Neural progenitor cell (in vitro differentiated cells): Measurements from ENCODE around the gene GGA3. TPM values are rescaled to one million over a fixed set of nuclear protein-coding genes. Genes with fewer than 3 reads are reported as not detected.

Experiments used
- DNase-seq: peaks from one replicate; pipeline ENCODE4 v3.0.0-alpha.2; 2016; ENCODE audit warnings: low spot score
- H2AFZ ChIP-seq: fragments of 200-600 bp; sonication (generic); replicated peaks from 2 replicates; pipeline ENCODE4 v1.6.1; 2016; ENCODE audit warnings: antibody characterized with exemption
- H3F3A ChIP-seq: fragments of 200-600 bp; sonication (generic); 2 replicates; pipeline ENCODE4 v1.6.1; 2016; ENCODE audit warnings: antibody characterized with exemption, low read depth
- H3K27ac ChIP-seq: fragments of 200-600 bp; sonication (generic); 2 replicates; pipeline ENCODE4 v1.5.1; 2016; ENCODE audit warnings: mild to moderate bottlenecking
- H3K27me3 ChIP-seq: fragments of 200-600 bp; sonication (generic); 2 replicates; pipeline ENCODE4 v1.6.1; 2016; ENCODE audit warnings: mild to moderate bottlenecking, moderate library complexity
- H3K36me3 ChIP-seq: fragments of 200-600 bp; sonication (generic); 2 replicates; pipeline ENCODE4 v1.5.1; 2016
- H3K4me1 ChIP-seq: fragments of 200-600 bp; sonication (generic); 2 replicates; pipeline ENCODE4 v1.6.1; 2016; ENCODE audit warnings: mixed run types
- H3K4me2 ChIP-seq: fragments of 200-600 bp; sonication (generic); 2 replicates; pipeline ENCODE4 v1.6.1; 2016
- H3K4me3 ChIP-seq: fragments of 200-600 bp; sonication (generic); 2 replicates; pipeline ENCODE4 v1.5.1; 2016
- H3K79me2 ChIP-seq: fragments of 200-600 bp; sonication (generic); 2 replicates; pipeline ENCODE4 v1.6.1; 2016; ENCODE audit warnings: low read depth
- H3K9ac ChIP-seq: fragments of 200-600 bp; sonication (generic); 2 replicates; pipeline ENCODE4 v1.6.1; 2016
- H3K9me3 ChIP-seq: fragments of 200-600 bp; sonication (generic); 2 replicates; pipeline ENCODE4 v1.5.1; 2016; ENCODE audit warnings: low read depth
- H4K20me1 ChIP-seq: fragments of 200-600 bp; sonication (generic); 2 replicates; pipeline ENCODE4 v1.6.1; 2016; ENCODE audit warnings: low read depth
- H3K27ac Mint-ChIP-seq: 3 replicates; pipeline ENCODE4 v1.8.0; 2021; ENCODE audit warnings: mixed read lengths
- H3K27me3 Mint-ChIP-seq: 2 replicates; pipeline ENCODE4 v1.8.0; 2022; ENCODE audit warnings: low read depth, mild to moderate bottlenecking, inconsistent platforms, moderate library complexity, mixed read lengths; ENCODE audit not compliant: insufficient read depth
- H3K36me3 Mint-ChIP-seq: 3 replicates; pipeline ENCODE4 v1.8.0; 2021; ENCODE audit warnings: mixed read lengths
- H3K4me1 Mint-ChIP-seq: 3 replicates; pipeline ENCODE4 v1.8.0; 2021; ENCODE audit warnings: mixed read lengths
- H3K4me3 Mint-ChIP-seq: 3 replicates; pipeline ENCODE4 v1.8.0; 2021; ENCODE audit warnings: mild to moderate bottlenecking, moderate library complexity, mixed read lengths
- H3K9me3 Mint-ChIP-seq: 3 replicates; pipeline ENCODE4 v1.8.0; 2020; ENCODE audit warnings: mixed read lengths
- EZH2 ChIP-seq: fragments of 200-600 bp; sonication (generic); IDR thresholded peaks from 2 replicates; pipeline ENCODE4 v1.6.1; 2017; ENCODE audit warnings: antibody characterized with exemption, mild to moderate bottlenecking, moderate library complexity
- EZH2phosphoT487 ChIP-seq: fragments of 200-600 bp; sonication (generic); IDR thresholded peaks from 2 replicates; pipeline ENCODE4 v1.6.1; 2017; ENCODE audit warnings: antibody characterized with exemption
- total RNA-seq: library from RNA; depleted of rRNA; stranded (reverse); fragments of >200 nt; gene quantifications from 2 replicates; pipeline ENCODE4 v1.2.3, GENCODE V29; 2015; ENCODE audit warnings: low replicate concordance
- TF ChIP-seq, protein P1 (sequence below): fragments of 200-600 bp; sonication (generic); IDR thresholded peaks from 2 replicates; pipeline ENCODE4 v1.5.1; 2017; ENCODE audit warnings: antibody characterized with exemption, mild to moderate bottlenecking

GGA3 gene
- total RNA-seq, 1 donor from 2014 or later, result 28.0 TPM

- H3K27ac Mint-ChIP-seq, result peak overlapping the region; percentile 17
- no peaks in the 10 kb centered on the region for H3K4me1 ChIP-seq
- H3K4me3 Mint-ChIP-seq, result no peak overlapping the region
- no peaks in the 10 kb centered on the region for H3K9me3 ChIP-seq
- no peaks in the 10 kb centered on the region for H3K36me3 ChIP-seq
- H3K9ac ChIP-seq, result no peak overlapping the region
- DNase-seq, result no peak
- no peak overlapping the region for H3K4me2 ChIP-seq
- H3K36me3 Mint-ChIP-seq, result no peaks in the 10 kb centered on the region
- no peaks in the 10 kb centered on the region for H3K79me2 ChIP-seq
- peaks cover 3% of the 10 kb centered on the region for H3K4me1 Mint-ChIP-seq
- H3K4me3 ChIP-seq, result no peak overlapping the region
- TF ChIP-seq EZH2 (no peak), EZH2phosphoT487 (no peak)
- TF ChIP-seq, protein P1, sequence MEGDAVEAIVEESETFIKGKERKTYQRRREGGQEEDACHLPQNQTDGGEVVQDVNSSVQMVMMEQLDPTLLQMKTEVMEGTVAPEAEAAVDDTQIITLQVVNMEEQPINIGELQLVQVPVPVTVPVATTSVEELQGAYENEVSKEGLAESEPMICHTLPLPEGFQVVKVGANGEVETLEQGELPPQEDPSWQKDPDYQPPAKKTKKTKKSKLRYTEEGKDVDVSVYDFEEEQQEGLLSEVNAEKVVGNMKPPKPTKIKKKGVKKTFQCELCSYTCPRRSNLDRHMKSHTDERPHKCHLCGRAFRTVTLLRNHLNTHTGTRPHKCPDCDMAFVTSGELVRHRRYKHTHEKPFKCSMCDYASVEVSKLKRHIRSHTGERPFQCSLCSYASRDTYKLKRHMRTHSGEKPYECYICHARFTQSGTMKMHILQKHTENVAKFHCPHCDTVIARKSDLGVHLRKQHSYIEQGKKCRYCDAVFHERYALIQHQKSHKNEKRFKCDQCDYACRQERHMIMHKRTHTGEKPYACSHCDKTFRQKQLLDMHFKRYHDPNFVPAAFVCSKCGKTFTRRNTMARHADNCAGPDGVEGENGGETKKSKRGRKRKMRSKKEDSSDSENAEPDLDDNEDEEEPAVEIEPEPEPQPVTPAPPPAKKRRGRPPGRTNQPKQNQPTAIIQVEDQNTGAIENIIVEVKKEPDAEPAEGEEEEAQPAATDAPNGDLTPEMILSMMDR, result no peak
- no peaks in the 10 kb centered on the region for H4K20me1 ChIP-seq
- no peak overlapping the region for H3K27ac ChIP-seq
- H3F3A ChIP-seq, result no peaks in the 10 kb centered on the region
- H3K27me3 Mint-ChIP-seq, result peaks cover 2% of the 10 kb centered on the region
- no peaks in the 10 kb centered on the region for H3K9me3 Mint-ChIP-seq
- no peak overlapping the region for H2AFZ ChIP-seq
- H3K27me3 ChIP-seq, result no peaks in the 10 kb centered on the region
These were observed 66.5 kb downstream of the GGA3 start for GRCh38 chr17:75194879-75195278.

- TF ChIP-seq EZH2phosphoT487 (no peak), EZH2 (no peak)
- TF ChIP-seq, protein P1, result no peak
- H3K27me3 Mint-ChIP-seq, result peaks cover 2% of the 10 kb centered on the region
- no peak overlapping the region for H3K27ac ChIP-seq
These were observed 69.8 kb downstream of the GGA3 start for GRCh38 chr17:75191584-75191983.

GRCh38 chr17:75188614-75189013 lies 72.8 kb downstream of the GGA3 start:
- H3K4me2 ChIP-seq, result no peak overlapping the region
- H3K9me3 ChIP-seq, result no peaks in the 10 kb centered on the region
- no peaks in the 10 kb centered on the region for H3K27me3 ChIP-seq
- no peaks in the 10 kb centered on the region for H4K20me1 ChIP-seq
- H3K9me3 Mint-ChIP-seq, result no peaks in the 10 kb centered on the region
- no peak for DNase-seq
- no peak overlapping the region for H3K27ac ChIP-seq
- H3K4me3 Mint-ChIP-seq, result no peak overlapping the region
- TF ChIP-seq, protein P1, result no peak
- TF ChIP-seq EZH2 (no peak), EZH2phosphoT487 (no peak)
- peaks cover 7% of the 10 kb centered on the region for H3K4me1 Mint-ChIP-seq
- H3F3A ChIP-seq, result peaks cover 9% of the 10 kb centered on the region
- H3K79me2 ChIP-seq, result peaks cover 3% of the 10 kb centered on the region
- no peak overlapping the region for H3K4me3 ChIP-seq
- peaks cover 2% of the 10 kb centered on the region for H3K27me3 Mint-ChIP-seq
- no peak overlapping the region for H3K27ac Mint-ChIP-seq
- no peaks in the 10 kb centered on the region for H3K4me1 ChIP-seq
- H3K9ac ChIP-seq, result no peak overlapping the region
- H3K36me3 Mint-ChIP-seq, result peaks cover 5% of the 10 kb centered on the region
- H2AFZ ChIP-seq, result no peak overlapping the region
- no peaks in the 10 kb centered on the region for H3K36me3 ChIP-seq

More at GRCh38 chr17:75191584-75191983, 69.8 kb downstream of the GGA3 start:
- no peaks in the 10 kb centered on the region for H3K79me2 ChIP-seq
- no peaks in the 10 kb centered on the region for H3K36me3 Mint-ChIP-seq
- peaks cover 3% of the 10 kb centered on the region for H3K4me1 Mint-ChIP-seq
- peaks cover 3% of the 10 kb centered on the region for H3F3A ChIP-seq
- no peak overlapping the region for H3K9ac ChIP-seq
- H3K4me3 ChIP-seq, result no peak overlapping the region
- H3K9me3 Mint-ChIP-seq, result no peaks in the 10 kb centered on the region
- H3K4me2 ChIP-seq, result no peak overlapping the region
- H3K4me1 ChIP-seq, result no peaks in the 10 kb centered on the region
- H4K20me1 ChIP-seq, result no peaks in the 10 kb centered on the region
- no peaks in the 10 kb centered on the region for H3K9me3 ChIP-seq
- no peaks in the 10 kb centered on the region for H3K36me3 ChIP-seq
- no peaks in the 10 kb centered on the region for H3K27me3 ChIP-seq
- no peak overlapping the region for H2AFZ ChIP-seq
- H3K4me3 Mint-ChIP-seq, result no peak overlapping the region
- no peak overlapping the region for H3K27ac Mint-ChIP-seq
- no peak for DNase-seq

Other genes with a start within 250 kb of the GGA3 start
- 50.8 and 52.8 TPM in 2 replicates for gene MRPL58, start 248.9 kb downstream of the GGA3 start, total RNA-seq
- 209 and 268 TPM in 2 replicates for gene ATP5PD, start 214.6 kb downstream of the GGA3 start, total RNA-seq
- 28.9 and 32.9 TPM in 2 replicates for gene KCTD2, start 214.4 kb downstream of the GGA3 start, total RNA-seq
- 3.4 and 19.9 TPM in 2 replicates for gene SLC16A5, start 173.7 kb downstream of the GGA3 start, total RNA-seq
- 1.9 and 4.3 TPM in 2 replicates for gene ARMC7, start 151.6 kb downstream of the GGA3 start, total RNA-seq
- gene NT5C, start 129.9 kb downstream of the GGA3 start, total RNA-seq, result 45.8 and 117 TPM in 2 replicates
- 236 and 286 TPM in 2 replicates for gene JPT1, start 107.1 kb downstream of the GGA3 start, total RNA-seq
- gene SUMO2, start 78.6 kb downstream of the GGA3 start, total RNA-seq, result 250 and 372 TPM in 2 replicates
- gene NUP85, start 55.9 kb downstream of the GGA3 start, total RNA-seq, result 58.2 and 88.6 TPM in 2 replicates
- gene MRPS7, start 273 bp upstream of the GGA3 start, total RNA-seq, result 43.3 and 48.7 TPM in 2 replicates
- 17.7 and 27.5 TPM in 2 replicates for gene MIF4GD, start 9.6 kb upstream of the GGA3 start, total RNA-seq
- gene SLC25A19, start 27.8 kb upstream of the GGA3 start, total RNA-seq, result 5.2 and 10.4 TPM in 2 replicates
- gene GRB2, start 144.1 kb upstream of the GGA3 start, total RNA-seq, result 71.0 and 72.5 TPM in 2 replicates
- 23.6 and 96.8 TPM in 2 replicates for gene TMEM94, start 195.0 kb upstream of the GGA3 start, total RNA-seq